ENCODE measurements around the gene PRSS33. TPM values are rescaled to one million over a fixed set of nuclear protein-coding genes. Genes with fewer than 3 reads are reported as not detected.

PRSS33 gene, protein sequence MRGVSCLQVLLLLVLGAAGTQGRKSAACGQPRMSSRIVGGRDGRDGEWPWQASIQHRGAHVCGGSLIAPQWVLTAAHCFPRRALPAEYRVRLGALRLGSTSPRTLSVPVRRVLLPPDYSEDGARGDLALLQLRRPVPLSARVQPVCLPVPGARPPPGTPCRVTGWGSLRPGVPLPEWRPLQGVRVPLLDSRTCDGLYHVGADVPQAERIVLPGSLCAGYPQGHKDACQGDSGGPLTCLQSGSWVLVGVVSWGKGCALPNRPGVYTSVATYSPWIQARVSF
- total RNA-seq (2014; rRNA removed; shearing (Covaris generic)): not detected in 2 replicates

DNA sequence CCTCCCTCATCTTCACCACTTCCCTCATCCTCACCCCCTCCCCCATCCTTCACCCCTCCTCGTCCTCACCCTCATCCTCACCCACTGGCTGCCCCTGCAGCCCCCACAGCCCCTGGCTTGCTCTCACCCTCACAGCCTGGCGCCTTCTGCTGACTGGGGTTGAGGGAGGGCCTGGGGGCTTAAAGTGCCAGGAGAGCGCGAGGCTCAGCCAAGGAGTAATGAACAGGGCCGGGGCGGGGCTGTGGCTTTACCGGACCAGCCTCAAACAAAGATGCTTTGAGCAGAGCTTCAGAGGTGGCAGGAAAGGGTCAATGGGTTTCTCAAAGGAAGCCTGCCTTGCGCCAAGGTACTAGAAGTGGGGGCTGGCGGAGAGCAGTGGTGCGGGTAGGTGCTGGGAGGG is at the start of gene PRSS33:
TSS of gene PRSS33 (minus strand) at position 155 of the 400 bp plus-strand sequence. CDS start 1,013 bp downstream, outside the sequence.
- Histone ChIP-seq H3K36me3 (replicated peaks; ENCODE audit: control insufficient read depth, insufficient read depth, low read length) (no peaks in the 10 kb centered on the region), H3K27me3 (ENCODE audit: control insufficient read depth, insufficient read depth, low read length) (no peaks in the 10 kb centered on the region; the same call in 1 of the 2 replicates), H3K4me3 (ENCODE audit: insufficient read depth, low read depth, low read length) (no peak within 1 kb of the TSS)
- DNase-seq: peak; percentile 57

DNA sequence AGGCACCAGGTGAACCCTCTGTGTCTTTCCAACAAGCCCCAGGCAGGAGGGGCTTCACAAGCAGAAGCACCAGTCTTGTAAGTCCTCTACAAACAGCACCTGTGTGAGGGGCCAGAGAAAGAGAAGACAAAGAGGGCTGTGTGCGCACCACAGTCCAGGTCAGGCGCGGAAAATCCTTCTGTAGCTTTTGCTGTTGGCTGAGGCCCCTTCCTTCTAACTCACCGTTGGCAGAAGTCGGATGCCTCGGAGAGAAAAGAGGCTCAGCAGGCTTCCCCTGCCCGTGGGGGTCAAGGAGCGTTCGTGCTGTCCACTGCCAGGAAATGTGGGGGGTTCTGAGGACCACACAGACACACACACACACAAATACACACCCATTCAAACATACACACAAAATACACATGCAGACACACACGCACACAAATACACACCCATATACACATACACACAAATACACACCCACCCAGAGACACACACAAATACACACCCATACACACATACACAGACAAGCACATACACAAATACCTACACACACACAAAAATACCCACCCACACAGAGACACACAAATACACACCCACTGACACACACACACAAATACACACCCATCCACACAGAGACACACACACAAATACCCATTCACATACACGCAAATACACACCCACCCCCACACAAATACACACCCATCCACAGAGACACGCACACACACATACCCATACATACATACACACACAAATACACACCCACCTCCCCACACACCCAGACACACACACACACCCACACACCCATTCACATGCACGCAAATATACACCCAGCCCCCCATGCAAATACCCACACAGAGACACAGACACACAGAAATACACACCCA is 49.5 kb upstream of the PRSS33 start:
- Histone ChIP-seq H3K36me3 (replicated peaks; ENCODE audit: control insufficient read depth, insufficient read depth, low read length) (no peaks in the 10 kb centered on the region), H3K4me3 (ENCODE audit: insufficient read depth, low read depth, low read length) (no peak overlapping the region), H3K27me3 (ENCODE audit: control insufficient read depth, insufficient read depth, low read length) (no peaks in the 10 kb centered on the region)
- no peak for DNase-seq

DNA sequence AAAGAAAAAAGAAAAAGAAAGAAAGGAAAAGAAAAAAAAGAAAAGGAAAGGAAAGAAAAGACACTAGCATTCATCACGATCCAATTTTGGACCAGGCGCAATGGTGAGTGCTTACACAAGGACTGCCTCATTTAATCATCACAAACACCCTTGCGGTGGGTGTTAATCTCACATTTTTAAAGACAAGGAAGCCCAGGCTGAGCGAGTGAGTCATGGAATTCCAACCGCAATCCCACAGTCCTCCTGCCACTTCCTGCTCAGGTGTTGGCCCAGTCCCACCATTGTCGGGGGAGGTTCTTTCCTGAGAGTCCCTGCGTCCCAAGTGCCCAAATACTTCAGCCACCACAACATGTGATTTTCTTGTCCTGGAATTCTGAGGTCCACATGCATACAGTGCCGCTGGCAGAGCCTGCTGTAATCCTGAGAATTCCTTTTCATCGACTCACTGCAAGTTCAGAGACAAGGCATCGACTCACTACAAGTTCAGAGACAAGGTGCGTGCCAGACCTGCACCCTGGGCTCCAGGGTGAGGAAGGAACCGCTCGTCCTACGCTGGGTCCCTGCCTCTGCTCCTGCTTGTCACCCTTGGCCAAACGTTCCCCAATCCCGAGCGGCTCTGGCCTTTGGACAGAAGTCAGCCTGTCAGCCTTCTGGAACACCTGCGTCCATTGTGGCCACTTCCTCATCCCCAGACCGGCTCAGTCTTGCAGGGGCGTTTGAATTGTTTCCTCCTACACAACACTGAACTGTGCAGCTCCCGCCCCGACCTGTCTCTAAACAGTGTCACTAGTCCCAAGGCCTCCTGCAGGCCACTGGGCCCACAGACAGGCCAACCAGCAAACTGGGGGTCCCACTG is 48.5 kb upstream of the PRSS33 start:
- DNase-seq: no peak
- Histone ChIP-seq H3K4me3 (ENCODE audit: insufficient read depth, low read depth, low read length) (no peak overlapping the region), H3K36me3 (replicated peaks; ENCODE audit: control insufficient read depth, insufficient read depth, low read length) (no peaks in the 10 kb centered on the region), H3K27me3 (ENCODE audit: control insufficient read depth, insufficient read depth, low read length) (no peaks in the 10 kb centered on the region)

DNA sequence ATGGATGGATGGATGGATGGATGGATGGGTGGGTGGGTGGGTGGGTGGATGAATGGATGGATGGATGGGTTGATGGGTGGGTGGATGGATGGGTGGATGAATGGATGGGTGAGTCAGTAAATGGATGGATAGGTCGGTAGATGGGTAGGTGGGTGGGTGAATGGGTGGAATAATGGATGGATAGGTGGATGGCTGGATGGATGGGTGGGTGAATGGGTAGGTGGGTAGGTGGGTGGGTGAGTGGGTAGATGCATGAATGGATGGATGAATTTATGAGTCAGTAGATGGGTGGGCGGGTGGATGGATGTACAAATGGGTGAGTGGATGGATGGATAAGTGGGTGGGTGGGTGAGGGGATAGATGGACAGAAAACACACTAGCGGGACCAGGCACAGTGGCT is 47.6 kb upstream of the PRSS33 start:
- Histone ChIP-seq H3K27me3 (ENCODE audit: control insufficient read depth, insufficient read depth, low read length) (no peaks in the 10 kb centered on the region), H3K4me3 (ENCODE audit: insufficient read depth, low read depth, low read length) (no peak overlapping the region), H3K36me3 (replicated peaks; ENCODE audit: control insufficient read depth, insufficient read depth, low read length) (no peaks in the 10 kb centered on the region)
- DNase-seq: no peak

DNA sequence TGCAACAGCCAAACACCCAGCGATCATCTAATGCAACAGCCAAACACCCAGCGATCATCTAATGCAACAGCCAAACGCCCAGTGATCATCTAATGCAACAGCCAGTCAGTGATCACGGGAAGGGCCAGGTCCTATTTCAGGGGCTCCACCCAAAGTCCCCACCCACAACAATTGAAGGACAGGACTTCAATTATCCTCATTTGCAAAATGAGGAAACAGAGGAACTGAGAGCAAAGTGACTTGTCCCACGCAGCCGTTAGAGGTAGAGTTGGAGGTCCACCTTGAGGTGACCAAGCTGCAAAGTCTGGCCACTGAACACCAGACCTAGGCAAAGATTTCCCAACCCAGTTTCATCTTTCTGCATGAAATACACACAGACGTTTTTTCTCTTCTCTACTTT is 46.4 kb upstream of the PRSS33 start:
- H3K27me3 ChIP-seq (ENCODE audit: control insufficient read depth, insufficient read depth, low read length): no peaks in the 10 kb centered on the region
- DNase-seq: no peak
- no peaks in the 10 kb centered on the region for H3K36me3 ChIP-seq (replicated peaks; ENCODE audit: control insufficient read depth, insufficient read depth, low read length)
- H3K4me3 ChIP-seq (ENCODE audit: insufficient read depth, low read depth, low read length): no peak overlapping the region

DNA sequence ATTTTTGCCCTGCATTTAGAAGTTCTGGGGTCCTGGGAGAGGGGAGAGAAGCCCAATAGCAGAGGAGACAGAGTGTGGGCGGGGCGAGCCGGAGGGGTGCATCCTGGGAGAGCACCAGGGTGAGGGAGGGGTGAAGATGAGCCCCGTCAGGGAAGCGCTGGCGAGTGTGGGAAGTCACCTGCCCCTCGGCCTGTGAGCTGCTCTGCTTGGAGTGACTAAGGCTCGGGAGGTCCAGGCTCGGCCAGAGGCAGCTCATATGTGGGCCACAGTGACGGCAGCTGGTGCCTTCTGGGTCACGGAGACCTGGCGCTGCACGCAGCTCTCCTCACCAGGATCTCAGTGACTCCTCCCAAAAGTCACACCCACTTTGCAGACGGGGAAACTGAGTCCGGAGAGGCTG is 43.8 kb upstream of the PRSS33 start:
- no peak overlapping the region for H3K4me3 ChIP-seq (ENCODE audit: insufficient read depth, low read depth, low read length)
- H3K36me3 ChIP-seq (replicated peaks; ENCODE audit: control insufficient read depth, insufficient read depth, low read length): no peaks in the 10 kb centered on the region
- peak; percentile 57 for DNase-seq

DNA sequence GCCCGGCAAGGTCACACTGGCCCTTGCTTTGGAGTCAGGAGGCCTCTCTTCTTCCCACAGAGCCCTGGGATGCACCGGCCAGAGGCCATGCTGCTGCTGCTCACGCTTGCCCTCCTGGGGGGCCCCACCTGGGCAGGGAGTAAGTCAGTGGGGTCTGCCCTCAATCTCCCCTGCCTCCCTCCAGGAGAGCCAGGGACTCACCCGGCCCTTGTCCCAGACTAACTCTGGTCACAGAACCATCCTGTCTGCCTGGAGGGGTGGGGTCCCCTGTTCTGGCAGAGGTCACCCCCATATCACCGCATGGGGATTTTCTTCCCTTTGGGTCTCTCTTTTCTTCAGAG is 43.0 kb upstream of the PRSS33 start:
- H3K4me3 ChIP-seq (ENCODE audit: insufficient read depth, low read depth, low read length): no peak overlapping the region
- no peaks in the 10 kb centered on the region for H3K27me3 ChIP-seq (ENCODE audit: control insufficient read depth, insufficient read depth, low read length)
- peak; percentile 42 for DNase-seq
- H3K36me3 ChIP-seq (replicated peaks; ENCODE audit: control insufficient read depth, insufficient read depth, low read length): no peaks in the 10 kb centered on the region

More for the DNA sequence above, 43.8 kb upstream of the PRSS33 start:
- H3K27me3 ChIP-seq (ENCODE audit: control insufficient read depth, insufficient read depth, low read length): no peaks in the 10 kb centered on the region

DNA sequence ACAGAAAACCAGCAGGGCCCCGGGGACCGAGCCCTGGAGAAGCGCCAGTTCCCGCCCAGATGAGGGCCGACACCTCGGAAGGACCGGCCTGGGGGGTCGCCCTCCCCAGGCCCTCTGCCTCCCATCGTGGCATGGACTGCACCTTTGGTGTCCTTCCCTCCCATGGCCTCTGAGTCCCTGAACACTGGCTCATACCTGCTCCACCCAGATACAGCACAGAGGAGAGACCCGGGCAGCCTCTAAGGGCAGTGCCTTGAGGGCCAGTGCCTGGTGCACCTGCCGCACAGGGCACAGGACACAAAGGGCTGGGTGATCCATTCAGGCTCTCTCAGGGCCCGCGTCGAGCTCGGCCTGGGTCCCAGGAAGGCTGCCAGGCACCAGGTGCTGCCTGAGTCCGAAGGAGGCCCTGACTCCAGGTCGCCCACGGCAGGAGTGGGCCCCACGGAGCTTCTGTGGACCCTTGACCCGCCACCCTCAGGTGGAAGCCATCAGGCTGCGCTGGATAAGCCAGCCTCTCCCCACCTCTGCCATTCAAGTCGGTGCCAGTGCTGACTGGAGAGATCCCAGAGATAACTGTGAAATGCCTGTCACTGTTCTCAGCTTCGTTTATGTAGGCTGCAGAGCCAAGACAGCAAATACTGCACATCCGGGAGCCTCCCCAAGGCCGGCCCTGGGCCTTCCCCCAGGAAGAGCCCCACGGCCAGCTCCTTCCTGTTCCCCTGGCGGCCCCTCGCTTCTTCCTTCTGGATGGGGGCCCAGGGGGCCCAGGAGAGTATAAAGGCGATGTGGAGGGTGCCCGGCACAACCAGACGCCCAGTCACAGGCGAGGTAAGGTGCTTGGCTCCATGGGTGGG is 42.4 kb upstream of the PRSS33 start, which contains the start of gene ZG16B:
TSS of gene ZG16B (plus strand) at position 803 of the 854 bp plus-strand sequence. CDS start 139 bp downstream, outside the sequence.
- no peaks in the 10 kb centered on the region for H3K36me3 ChIP-seq (replicated peaks; ENCODE audit: control insufficient read depth, insufficient read depth, low read length)
- no peak within 1 kb of the TSS for H3K4me3 ChIP-seq (ENCODE audit: insufficient read depth, low read depth, low read length)
- H3K27me3 ChIP-seq (ENCODE audit: control insufficient read depth, insufficient read depth, low read length): no peaks in the 10 kb centered on the region
- DNase-seq: peak; percentile 46

DNA sequence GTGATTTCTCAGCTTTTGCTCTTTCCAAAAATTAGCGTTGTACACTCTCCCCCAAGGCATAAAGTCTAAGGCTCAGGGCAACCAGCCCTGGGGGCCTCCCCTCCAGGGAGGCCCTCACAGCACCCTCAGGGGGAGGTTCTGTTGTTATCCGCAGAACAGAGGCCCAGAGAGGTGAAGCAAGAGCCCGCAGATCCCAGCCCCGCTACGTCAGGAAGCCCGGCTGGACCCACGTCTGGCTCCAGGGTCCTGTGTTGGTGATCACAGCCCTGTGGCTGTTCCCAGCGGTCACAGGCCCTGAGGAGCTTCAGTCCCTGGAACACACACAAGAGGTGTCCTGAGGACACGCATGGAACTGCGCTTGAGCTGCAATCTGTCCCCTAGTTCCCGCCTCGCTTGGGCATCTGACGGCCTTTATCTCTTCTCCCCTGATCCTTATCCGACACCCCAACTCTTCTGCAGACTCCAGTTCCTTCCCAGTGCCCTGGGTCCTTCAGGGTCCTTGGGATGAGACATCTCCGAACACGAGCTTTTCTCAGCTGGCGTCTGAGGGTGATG is 41.6 kb upstream of the PRSS33 start:
- Histone ChIP-seq H3K27me3 (ENCODE audit: control insufficient read depth, insufficient read depth, low read length) (no peaks in the 10 kb centered on the region), H3K36me3 (replicated peaks; ENCODE audit: control insufficient read depth, insufficient read depth, low read length) (no peaks in the 10 kb centered on the region), H3K4me3 (ENCODE audit: insufficient read depth, low read depth, low read length) (no peak overlapping the region)
- peak; percentile 43 for DNase-seq

DNA sequence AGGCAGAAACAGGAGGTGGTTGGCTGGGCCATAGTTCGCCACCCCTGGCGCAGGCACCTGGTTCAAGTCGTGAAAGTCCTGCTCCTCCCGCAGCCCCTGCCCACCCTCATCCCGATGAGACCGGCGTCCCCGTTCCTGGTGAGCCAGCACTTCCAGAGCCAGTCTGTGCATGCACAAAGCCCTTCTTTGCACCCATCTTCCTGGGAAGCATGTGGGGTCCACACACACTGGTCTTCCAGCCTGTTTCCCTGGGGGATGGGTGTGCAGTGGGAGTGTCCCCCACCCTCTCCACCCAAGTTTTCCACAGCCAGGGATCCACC is 41.1 kb upstream of the PRSS33 start:
- H3K4me3 ChIP-seq (ENCODE audit: insufficient read depth, low read depth, low read length): no peak overlapping the region
- H3K36me3 ChIP-seq (replicated peaks; ENCODE audit: control insufficient read depth, insufficient read depth, low read length): no peaks in the 10 kb centered on the region
- peak; percentile 35 for DNase-seq
- H3K27me3 ChIP-seq (ENCODE audit: control insufficient read depth, insufficient read depth, low read length): no peaks in the 10 kb centered on the region

DNA sequence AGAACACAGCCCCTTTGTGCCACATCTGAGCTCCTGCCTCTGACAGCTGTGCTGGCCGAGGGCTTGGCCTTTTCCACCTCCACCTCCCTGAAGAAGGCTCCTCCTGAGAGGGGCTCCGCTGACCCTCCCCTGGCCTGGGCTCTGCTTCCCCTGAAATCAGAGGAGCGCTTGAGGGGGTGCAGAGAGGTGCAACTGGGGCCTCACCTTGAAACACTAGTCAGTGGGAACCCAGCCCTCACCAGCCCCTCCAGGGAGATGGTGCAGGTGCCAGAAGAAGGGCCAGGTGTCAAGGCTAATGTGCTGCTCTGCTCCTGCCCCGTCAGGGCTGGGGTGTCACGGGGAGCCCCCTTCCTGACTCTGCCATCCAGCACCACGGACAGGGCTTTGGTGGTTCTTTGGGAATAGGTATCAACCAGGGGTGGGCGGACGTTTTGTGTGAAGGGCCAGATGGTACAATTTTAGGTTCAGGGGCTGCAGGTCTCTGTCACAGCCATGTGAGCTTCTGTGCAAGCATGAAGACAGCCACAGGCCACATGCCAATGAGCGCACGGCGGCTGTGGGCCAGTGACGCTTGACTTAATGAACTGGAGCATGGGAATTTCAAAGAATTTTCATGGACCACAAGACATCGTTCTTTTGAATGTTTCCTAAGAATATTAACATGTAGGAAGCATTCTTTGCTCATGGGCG is 40.6 kb upstream of the PRSS33 start:
- DNase-seq: peak; percentile 79
- H3K36me3 ChIP-seq (replicated peaks; ENCODE audit: control insufficient read depth, insufficient read depth, low read length): no peaks in the 10 kb centered on the region
- no peaks in the 10 kb centered on the region for H3K27me3 ChIP-seq (ENCODE audit: control insufficient read depth, insufficient read depth, low read length)
- no peak overlapping the region for H3K4me3 ChIP-seq (ENCODE audit: insufficient read depth, low read depth, low read length)

DNA sequence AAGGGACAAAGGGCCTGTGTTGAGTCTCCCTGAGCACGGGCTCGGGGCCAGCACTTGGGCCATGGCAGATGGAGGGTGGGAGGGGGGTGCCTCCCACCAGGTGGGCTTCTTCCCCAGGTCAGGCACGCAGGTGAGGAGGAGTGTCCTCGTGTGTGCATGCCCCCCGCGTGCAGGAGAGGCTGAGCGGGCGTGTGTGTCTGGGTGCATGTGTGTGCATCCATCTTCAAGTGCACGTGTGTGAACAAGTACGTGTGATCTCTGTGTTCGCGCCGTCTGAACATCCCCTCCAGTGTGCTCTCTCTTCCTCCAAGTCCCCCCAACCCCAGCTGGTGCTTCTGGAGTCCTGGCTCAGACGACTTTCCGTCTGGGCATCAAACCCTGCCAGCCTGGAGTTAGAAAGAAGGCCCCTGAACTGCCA is 40.0 kb upstream of the PRSS33 start:
- H3K36me3 ChIP-seq (replicated peaks; ENCODE audit: control insufficient read depth, insufficient read depth, low read length): no peaks in the 10 kb centered on the region

More for the DNA sequence above, 40.0 kb upstream of the PRSS33 start:
- peak; percentile 29 for DNase-seq
- H3K27me3 ChIP-seq (ENCODE audit: control insufficient read depth, insufficient read depth, low read length): no peaks in the 10 kb centered on the region
- no peak overlapping the region for H3K4me3 ChIP-seq (ENCODE audit: insufficient read depth, low read depth, low read length)

Measured in H7 (cell line).